Epithelial cell of proximal tubule (primary cell): ENCODE measurements around the gene ZFP14. TPM values are rescaled to one million over a fixed set of nuclear protein-coding genes. Genes with fewer than 3 reads are reported as not detected.
A peak's percentile ranks its signal among the peaks of the same experiment; 100 is the strongest.
"Not testable (repeated sequence)": the region's sequence is repeated elsewhere in the genome, so short reads cannot be mapped to it uniquely, and the experiment has no call there.

ENCODE experiments used
- DNase-seq: peaks from one replicate; pipeline ENCODE4 v3.0.0-alpha.2; 2011; ENCODE audit warnings: low read depth
- H3K4me3 ChIP-seq: 2 replicates; pipeline ENCODE4 v1.5.1; 2011; ENCODE audit warnings: low read depth, mild to moderate bottlenecking, low read length
- CTCF ChIP-seq: conservative IDR thresholded peaks from 2 replicates; pipeline ENCODE4 v1.5.1; 2012; ENCODE audit warnings: low read depth, mild to moderate bottlenecking, low read length
- total RNA-seq: library from RNA; depleted of rRNA; stranded (reverse); fragments of >200 nt; gene quantifications from 2 replicates; pipeline ENCODE4 v1.2.3, GENCODE V29; 2015

Gene ZFP14
- total RNA-seq, 1 donor from 2014 or later = 3.0 TPM

GRCh38 chr19:36331353-36332228 is 47.4 kb downstream of the ZFP14 start:
- peak overlapping the region; percentile 65 for H3K4me3 ChIP-seq

DNA sequence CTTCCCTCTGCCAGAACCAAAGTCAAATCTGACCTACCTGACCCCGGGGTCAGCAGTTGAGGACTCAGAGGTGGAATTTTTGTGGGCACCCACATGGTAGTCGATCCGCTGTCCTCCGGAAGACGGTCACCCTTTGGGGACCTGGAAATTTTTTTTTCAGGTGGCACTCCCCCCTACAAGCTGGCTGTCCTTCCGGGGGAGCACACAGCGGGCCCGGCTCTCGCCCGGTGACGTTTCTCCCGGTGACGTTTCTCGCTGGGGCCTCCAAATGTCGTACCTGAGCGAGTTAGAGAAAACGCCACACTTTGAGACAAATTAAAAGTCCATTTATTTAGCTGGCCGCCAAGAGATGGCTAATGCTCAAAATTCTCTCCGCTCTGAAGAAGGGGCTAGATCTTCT is 48.8 kb downstream of the ZFP14 start:
- DNase-seq = no peak
- TF ChIP-seq CTCF = no peak
- peak overlapping the region; percentile 65 for H3K4me3 ChIP-seq

More at GRCh38 chr19:36331353-36332228, 47.4 kb downstream of the ZFP14 start:
- TF ChIP-seq CTCF = no peak
- peak; percentile 79 for DNase-seq

DNA sequence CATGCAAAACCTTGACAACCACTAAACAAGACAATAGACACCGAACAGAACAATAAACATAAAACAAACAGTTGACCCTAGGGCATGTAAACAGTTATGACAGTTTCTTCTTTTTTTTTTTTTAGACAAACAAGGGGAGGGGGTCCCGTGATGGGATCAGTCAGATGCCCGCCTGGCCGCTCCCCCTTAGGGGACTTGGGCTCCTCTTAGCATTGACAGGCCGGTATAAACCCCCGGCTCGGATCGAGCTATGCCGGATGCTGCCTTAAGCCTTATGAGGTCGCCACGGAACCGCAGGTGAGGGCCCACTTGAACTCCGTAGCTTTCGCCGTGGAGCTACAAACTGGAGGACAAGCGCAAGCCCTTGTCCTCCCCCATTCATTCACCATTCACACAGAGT is 49.5 kb downstream of the ZFP14 start:
- DNase-seq, H3K4me3 ChIP-seq: not testable (repeated sequence)

DNA sequence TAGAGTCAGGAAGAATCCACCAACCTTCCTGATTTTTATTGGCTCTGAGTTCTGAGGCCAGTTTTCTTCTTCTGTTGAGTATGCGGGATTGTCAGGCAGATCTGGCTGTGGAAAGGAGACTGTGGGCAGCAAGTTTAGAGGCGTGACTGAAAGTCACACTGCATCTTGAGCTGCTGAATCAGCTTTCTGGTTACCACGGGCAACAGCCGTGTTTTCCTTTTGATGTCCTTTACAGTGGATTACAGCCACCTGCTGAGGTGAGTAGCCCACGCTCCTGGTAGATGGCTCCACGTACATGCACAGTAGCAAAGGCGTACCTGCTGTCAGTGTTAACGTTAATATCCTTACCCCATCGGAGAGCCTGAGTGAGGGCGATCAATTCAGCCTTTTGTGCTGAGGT is 52.4 kb downstream of the ZFP14 start:
- H3K4me3 ChIP-seq, DNase-seq: not testable (repeated sequence)

- not testable (repeated sequence) for DNase-seq, H3K4me3 ChIP-seq
Measured at GRCh38 chr19:36315164-36315563, 63.8 kb downstream of the ZFP14 start.

DNA sequence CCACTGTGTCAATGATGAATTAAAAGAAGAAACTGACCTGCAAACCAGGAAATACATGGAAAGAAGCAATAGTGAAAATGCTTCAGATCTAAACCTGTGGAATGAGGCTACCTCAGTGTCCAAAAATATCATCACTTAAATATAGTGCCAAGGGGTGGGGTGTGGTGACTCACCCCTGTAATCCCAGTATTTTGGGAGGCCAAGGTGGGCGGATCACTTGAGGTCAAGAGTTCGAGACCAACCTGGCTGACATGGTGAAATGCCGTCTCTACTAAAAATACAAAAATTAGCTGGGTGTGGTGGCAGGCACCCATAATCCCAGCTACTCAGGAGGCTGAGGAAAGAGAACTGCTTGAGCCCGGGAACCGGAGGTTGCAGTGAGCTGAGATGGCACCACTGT is 64.9 kb downstream of the ZFP14 start:
- DNase-seq = not testable (repeated sequence)

GRCh38 chr19:36311098-36311760 is 67.8 kb downstream of the ZFP14 start:
- not testable (repeated sequence) for DNase-seq, H3K4me3 ChIP-seq

More for the DNA sequence above, 64.9 kb downstream of the ZFP14 start:
- H3K4me3 ChIP-seq = not testable (repeated sequence)

DNA sequence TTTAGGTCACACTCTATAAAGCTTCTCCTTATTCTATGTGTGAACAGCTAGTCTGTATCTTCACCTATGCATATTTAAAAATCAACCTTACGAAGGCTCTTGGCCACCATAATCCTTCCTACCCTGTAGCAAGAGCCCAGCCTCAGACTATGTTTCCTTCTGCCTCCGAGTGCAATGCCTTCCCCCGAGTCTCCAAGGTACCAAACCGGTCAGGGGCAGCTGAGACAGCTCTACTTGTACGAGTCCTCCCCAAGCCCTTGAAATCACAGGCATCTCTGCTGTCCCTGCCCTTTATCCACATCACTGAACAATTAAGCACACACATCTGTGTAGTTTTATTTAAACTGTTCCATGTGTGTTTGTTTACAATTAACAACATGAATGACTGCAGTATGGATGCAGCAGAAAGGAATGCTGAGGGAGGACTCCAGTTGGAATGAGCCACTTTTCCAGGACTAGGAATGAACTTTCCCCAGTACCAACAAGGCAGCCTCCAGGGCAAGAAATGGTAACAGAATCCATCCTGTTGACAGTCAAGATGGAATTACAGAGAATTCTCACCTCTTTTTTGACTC is 68.5 kb downstream of the ZFP14 start:
- not testable (repeated sequence) for H3K4me3 ChIP-seq, DNase-seq

- not testable (repeated sequence) for H3K4me3 ChIP-seq, DNase-seq
Measured at GRCh38 chr19:36309759-36310158, 69.2 kb downstream of the ZFP14 start.

GRCh38 chr19:36309309-36309708 is 69.7 kb downstream of the ZFP14 start:
- H3K4me3 ChIP-seq, DNase-seq: not testable (repeated sequence)

DNA sequence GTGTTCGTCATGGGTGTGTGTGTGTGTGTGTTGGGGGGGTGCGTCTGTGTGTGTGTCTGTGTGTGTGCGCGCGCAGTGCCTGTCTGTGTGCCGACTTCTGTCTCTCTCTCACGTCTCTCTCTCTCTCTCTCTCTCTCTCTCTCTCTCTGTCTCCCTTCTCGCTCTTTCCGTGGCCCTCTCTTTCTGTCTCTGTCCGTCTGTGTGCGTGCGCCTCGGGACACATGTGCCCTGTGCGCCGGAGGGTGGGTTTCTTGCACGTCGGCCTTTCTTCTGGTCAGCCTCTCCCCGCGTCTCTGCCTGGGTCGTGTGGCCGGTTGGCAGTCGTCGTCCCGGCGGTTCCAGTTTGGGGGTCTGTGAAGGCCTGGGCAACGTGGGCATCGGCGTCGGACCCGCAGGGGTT is 86.7 kb downstream of the ZFP14 start:
- H3K4me3 ChIP-seq, DNase-seq: not testable (repeated sequence)

Other genes with a start within 250 kb of the ZFP14 start
- 259 and 267 TPM in 2 replicates for gene CAPNS1, start 239.1 kb downstream of the ZFP14 start, total RNA-seq
- gene COX7A1, start 226.8 kb downstream of the ZFP14 start, total RNA-seq = 1.7 TPM in 1 of 2 replicates, not detected in the other
- 0.98 and 2.0 TPM in 2 replicates for gene ZNF565, start 164.5 kb downstream of the ZFP14 start, total RNA-seq
- gene ZNF146, start 164.1 kb downstream of the ZFP14 start, total RNA-seq = 69.5 and 103 TPM in 2 replicates
- 4.7 and 5.2 TPM in 2 replicates for gene ZFP82, start 39.4 kb upstream of the ZFP14 start, total RNA-seq
- 2.7 and 2.9 TPM in 2 replicates for gene ZNF566, start 110.4 kb upstream of the ZFP14 start, total RNA-seq
- gene ZNF260, start 149.1 kb upstream of the ZFP14 start, total RNA-seq = 13.0 and 15.8 TPM in 2 replicates
- 4.4 and 5.9 TPM in 2 replicates for gene ZNF529, start 194.1 kb upstream of the ZFP14 start, total RNA-seq
- gene ZNF382, start 226.1 kb upstream of the ZFP14 start, total RNA-seq = 3.9 and 8.6 TPM in 2 replicates